Activated CD8-positive, alpha-beta memory T cell treated with anti-CD3 and anti-CD28 coated beads, Interleukin-2, amount 50 U/mL, for 1 hour (primary cell): Measurements from ENCODE around the gene PDHX.
A peak's percentile ranks its signal among the peaks of the same experiment; 100 is the strongest.
"Not testable (repeated sequence)": the region's sequence is repeated elsewhere in the genome, so short reads cannot be mapped to it uniquely, and the experiment has no call there.

Experiments used
- DNase-seq: peaks from one replicate; pipeline ENCODE4 v3.0.0-alpha.2; 2020; ENCODE audit errors: extremely low read depth

PDHX gene

DNA sequence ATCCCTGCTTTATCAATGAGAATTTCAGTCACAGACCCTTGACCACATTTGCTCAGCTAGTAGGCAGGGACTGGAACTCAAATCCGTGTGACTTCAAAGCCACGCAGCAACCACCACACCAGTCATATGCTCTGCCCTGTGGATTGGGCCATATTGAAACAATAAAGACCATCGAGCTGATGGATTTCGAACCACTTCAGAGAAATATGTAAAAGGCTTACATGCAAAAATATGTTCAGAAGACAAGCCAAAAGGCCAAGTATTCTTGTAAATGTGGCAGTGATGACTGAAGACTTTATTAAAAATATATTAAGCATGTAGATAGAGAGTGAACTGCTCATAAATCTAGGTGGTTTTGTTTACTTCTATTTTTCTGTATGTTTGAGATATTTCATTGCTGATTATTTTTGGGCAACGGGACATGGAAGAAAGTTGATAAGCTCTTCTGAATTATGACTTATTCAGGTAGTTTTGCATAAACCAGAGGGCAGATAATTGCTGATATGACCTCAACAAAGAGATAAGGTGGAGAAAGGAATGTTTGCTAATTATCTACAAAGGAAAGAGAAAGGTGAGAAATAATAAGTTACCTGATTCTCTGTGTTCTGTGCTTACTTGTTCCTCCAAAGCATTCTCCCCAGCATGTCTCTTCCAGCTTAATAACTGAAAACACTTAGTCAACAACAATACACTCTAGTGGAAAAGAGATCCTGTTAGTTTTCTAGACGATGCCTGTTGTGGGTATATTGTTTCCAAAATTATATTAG lies 99.4 kb downstream of the PDHX start:
- no peak for DNase-seq

DNA sequence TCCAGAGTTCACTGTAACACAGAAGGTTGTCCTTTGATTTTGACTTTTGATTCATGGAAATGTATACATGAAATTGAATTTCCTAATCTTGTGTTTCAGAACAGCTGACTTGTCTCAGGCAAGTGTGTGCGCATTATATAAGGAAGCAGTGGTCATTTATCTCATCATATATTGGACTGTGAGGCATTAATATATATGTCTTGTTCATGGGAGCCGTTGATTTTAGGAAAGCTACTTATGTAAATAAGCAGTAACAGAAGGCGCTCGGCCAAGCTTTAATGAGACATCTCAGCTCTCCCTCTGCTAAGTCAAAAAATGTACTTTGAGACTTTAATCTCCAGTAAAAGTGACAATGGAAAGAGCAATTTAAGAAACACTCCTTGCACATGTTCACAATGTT lies 100.5 kb downstream of the PDHX start:
- DNase-seq = no peak

GRCh38 chr11:35017528-35018342 lies 101.3 kb downstream of the PDHX start:
- DNase-seq = no peak

- DNase-seq = no peak
Measured at GRCh38 chr11:35021589-35021988, 105.2 kb downstream of the PDHX start.

DNA sequence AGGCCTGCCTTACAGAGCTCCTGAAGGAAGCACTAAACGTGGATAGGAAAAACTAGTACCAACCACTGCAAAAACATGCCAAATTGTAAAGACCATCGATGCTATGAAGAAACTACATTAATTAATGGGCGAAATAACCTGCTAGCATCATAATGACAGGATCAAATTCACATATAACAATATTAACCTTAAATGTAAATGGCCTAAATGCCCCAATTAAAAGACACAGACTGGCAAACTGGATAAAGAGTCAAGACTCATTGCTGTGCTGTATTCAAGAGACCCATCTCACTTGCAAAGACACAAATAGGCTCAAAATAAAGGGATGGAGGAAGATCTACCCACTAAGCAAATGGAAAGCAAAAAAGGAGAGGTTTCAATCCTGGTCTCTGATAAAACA lies 107.5 kb downstream of the PDHX start:
- DNase-seq = not testable (repeated sequence)

DNA sequence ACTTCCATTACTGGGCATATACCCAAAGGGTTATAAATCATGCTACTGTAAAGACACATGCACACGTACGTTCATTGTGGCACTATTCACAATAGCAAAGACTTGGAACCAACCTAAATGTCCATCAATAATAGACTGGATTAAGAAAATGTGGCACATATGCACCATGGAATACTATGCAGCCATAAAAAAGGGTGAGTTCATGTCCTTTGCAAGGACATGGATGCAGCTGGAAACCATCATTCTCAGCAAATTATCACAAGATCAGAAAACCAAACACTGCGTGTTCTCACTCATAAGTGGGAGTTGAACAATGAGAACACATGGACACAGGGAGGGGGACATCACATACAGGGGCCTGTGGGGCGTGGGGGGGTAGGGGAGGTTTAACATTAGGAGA lies 111.6 kb downstream of the PDHX start:
- not testable (repeated sequence) for DNase-seq

- DNase-seq = no peak
Measured at GRCh38 chr11:35029979-35030682, 113.7 kb downstream of the PDHX start.

DNA sequence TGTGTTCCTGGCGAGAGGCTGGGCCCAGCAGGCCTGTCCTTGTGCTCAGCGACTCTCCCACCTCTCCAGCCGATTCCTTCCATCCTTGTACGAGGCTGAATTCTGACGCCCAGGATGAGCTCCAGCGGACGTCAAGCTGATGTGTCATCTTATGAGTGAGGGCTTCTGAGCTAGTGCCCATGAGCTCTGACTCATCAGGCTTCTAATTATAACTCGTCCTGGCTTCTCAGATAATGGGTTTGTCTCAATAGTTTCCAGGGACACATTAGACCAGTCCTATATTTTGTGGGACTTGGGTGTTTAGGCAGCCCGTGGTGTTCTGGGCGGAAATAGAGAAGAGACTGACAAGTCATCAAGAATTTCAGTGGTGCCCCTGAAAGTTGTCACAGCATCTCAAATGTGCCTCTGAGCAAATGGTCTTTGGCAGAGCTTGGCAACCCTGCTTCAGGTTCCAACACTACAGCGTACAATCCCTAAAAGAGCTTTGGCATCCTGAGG lies 114.3 kb downstream of the PDHX start:
- no peak for DNase-seq

DNA sequence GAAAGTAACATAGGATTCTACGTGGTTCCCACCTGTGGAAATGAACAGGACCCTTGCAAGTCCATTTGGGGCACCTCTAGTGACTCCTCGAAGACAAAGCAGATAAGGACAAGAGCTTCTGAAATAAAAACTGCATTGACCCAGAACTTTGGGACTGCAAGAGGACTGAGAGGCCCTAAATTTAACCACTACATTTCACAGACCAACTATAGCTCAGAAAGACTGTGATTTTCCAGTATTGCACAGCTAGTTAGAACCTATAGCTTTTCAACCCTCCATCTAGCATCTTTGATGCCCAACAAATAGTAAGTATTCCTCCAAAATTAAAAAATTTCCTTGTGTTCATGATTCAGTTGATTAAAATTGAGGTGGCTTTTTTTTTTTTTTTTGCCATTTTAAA lies 114.9 kb downstream of the PDHX start:
- DNase-seq = no peak

- no peak for DNase-seq
Measured at GRCh38 chr11:35031867-35032266, 115.4 kb downstream of the PDHX start.

GRCh38 chr11:35033011-35033410 lies 116.6 kb downstream of the PDHX start:
- DNase-seq = no peak

DNA sequence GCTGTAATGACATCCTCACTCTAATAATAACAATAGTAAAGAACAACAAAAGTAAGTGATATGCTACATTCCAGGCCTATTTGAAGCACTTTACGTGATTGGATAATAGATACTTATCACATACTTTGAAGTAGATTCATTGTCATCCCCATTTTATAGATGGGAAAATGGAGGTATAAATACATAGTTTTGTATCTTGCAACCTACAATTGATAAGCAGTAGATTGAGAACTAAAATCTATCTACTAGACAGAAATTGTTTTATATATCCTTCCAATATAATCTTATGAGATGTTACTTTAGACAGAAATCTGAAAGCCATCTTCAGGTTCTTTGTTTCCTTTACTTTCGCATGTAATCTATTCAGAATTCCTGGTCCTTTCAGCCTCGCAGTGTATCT lies 118.0 kb downstream of the PDHX start:
- DNase-seq = no peak

GRCh38 chr11:35035894-35036408 lies 119.5 kb downstream of the PDHX start:
- no peak for DNase-seq

DNA sequence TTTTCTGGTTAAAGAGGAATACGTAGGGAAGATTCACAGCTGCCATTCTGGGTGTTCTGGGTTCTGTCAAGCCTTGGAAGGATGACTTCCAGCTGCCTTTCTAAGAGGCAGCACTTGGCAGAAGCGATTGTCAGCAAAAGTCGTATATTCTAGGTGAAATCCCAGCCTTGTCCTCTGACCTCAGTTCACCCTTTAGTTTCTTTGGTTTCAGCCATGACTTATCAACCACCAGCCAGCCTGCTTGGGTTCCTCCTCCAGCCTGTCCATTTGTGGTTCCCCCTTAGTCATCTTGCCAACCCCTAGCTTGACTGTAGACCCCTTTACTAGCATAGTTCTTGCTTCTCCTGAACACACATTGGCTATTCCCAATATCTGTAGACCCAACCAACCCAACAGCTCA lies 120.2 kb downstream of the PDHX start:
- DNase-seq = no peak

GRCh38 chr11:35038211-35038928 lies 122.0 kb downstream of the PDHX start:
- DNase-seq = no peak

DNA sequence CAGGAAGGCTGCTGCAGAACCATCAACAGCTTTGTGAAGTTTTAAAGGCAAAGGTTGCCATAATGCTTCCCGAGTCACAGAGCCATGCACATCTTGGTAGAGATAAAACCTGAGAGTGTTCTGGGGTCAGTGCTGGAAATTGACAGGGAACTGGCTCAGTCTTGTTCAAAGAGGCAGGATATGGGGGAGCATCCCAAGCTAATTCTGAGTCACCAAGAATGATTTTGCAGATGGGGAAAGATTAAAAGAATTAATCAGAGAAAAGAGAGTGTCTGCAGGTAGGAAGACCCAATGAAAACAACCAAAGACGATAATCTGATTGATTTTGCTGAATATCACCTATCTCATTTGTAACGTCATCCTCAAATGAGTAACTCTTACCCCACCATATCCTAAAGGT lies 122.7 kb downstream of the PDHX start:
- DNase-seq = no peak

GRCh38 chr11:35040221-35040942 lies 124.0 kb downstream of the PDHX start:
- peak; percentile 43 for DNase-seq

DNA sequence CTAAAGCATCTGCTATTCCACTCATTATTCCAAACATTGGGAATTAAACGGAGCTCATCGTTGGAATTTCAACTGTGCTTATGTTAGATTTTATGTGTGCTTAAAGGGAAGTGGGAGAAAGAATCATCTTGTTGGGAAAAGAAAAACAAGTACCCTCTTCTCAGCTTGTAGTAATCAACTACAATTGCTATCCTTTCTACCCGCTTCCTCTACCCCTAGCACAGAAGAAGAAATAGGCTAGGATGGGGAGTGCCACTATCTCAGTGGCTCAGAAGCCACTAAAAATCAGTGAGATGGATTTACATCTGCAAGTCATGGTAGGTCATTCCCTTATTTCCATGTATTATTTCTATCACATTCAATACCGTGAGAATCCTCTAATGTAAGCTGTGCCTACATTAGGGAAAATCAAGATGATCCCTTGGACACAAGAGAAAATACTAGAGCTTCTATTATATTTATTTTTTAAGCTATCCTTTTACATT lies 124.7 kb downstream of the PDHX start:
- no peak for DNase-seq

GRCh38 chr11:35042224-35042623 lies 125.8 kb downstream of the PDHX start:
- no peak for DNase-seq

- DNase-seq = no peak
Measured at GRCh38 chr11:35042913-35043312, 126.5 kb downstream of the PDHX start.

DNA sequence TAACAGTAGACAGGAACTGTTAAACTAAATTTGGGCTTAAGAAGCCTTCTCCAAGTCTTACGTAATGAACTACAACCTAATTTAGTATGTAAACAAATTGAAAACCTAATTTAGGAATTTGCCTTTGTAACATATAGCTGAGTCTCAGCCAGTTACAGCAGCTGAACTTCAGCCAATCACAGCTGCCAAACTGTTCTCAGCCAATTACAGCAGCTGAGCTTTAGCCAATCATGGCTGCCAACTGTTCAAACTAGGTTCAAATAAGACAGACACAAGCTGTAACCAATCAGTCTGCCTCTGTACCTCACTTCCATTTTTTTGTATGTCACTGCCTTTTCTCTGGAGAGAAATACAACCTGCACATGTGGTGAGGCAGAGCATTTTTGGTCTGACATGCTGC lies 127.5 kb downstream of the PDHX start:
- no peak for DNase-seq
